CD4-positive, alpha-beta T cell treated with Interferon gamma for 1 hour (primary cell): Measurements from ENCODE around the gene FN1.
"Not testable (repeated sequence)": the region's sequence is repeated elsewhere in the genome, so short reads cannot be mapped to it uniquely, and the experiment has no call there.

Source experiments
- DNase-seq: peaks from one replicate; pipeline ENCODE4 v3.0.0-alpha.2; 2020

The FN1 gene

DNA sequence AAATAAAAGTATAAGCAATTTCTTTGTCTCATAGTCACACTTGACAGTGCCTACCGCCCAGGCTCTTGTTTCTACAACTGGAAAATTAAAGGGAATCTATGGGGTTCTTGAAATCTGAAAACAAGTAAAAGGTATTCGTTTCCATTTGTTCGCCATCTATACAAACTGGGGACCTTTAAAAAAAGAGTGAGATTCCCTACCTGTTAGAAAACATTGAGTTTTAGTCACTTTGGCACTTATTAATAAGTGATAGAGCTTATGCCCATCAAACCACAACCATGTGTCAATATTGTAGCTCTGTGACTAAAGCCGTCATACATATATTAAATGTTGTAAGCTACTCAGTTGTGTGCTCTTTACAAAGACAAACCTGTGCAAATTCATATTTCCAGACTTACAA lies 13.2 kb downstream of the FN1 start:
- DNase-seq, result no peak

DNA sequence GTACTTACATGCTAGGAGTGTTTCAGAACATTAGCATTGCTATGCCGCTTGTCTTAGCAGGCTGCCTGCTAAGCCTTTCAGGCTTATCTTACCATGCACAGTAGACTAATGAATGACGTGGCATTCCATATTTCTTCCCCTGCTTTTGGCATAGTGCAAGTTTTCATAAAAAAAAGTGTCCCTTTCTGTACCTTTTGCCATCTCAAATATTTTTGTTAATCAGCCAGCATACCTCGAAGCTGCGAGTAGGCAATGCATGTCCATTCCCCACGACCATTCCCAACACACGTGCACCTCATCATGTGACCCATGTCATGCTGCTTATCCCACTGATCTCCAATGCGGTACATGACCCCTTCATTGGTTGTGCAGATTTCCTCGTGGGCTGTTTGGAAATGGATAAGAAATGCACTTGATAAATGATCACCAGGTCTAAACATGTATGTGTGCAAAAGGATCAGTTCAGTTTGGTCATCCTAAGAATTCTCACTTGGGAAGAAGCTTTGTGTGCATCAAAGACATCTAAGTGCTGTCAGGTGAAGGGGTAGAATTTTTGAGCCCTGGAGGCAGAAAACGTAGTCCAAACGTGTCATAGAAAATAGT lies 13.9 kb downstream of the FN1 start:
- no peak for DNase-seq

DNA sequence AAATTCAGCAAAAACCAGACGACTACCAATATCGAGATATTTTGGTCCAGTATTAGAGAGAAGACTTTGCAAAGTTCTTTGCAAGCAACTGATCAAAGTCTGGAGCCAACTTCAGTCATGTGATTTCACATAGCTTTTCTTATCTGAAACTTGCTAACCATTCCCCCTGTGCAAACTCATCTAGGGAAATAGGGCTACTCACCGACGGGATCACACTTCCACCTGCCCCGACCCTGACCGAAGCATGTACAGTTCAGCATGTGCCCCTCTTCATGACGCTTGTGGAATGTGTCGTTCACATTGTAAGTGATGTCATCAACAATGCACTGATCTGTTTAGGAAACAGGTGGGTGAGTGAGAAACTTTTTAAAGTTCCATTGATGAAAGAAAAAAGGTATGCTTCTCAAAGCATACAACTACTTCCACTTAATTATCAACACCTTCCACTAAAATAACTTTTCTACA lies 15.4 kb downstream of the FN1 start:
- DNase-seq, result no peak

DNA sequence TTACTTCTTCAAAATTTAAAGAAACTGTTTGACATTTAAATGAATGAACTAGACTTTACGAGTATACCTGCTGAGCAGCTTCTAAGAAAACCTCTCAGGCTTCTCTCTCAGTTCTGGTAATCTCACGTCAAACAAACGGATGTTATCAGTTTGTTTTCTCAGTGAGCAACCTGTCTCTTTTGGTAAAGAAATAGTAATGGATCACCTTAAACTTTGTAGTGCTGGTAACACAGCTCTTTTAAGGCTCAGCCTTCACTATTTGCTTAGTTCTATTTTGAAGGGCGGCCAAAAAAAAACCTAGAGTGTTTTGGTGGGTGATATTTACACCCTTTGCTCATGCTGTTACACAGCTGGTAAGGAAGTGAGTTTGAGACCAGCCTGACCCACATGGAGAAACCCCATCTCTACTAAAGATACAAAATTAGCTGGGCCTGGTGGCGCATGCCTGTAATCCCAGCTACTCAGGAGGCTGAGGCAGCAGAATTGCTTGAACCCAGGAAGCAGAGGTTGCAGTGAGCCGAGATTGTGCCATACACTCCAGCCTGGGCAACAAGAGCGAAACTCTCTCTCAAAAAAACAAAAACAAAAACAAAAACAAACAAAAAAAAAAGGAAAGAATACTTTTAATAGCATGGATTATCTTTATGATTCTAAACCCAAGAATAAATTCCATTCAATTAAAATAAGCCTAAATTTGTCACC lies 15.9 kb downstream of the FN1 start:
- DNase-seq, result no peak

DNA sequence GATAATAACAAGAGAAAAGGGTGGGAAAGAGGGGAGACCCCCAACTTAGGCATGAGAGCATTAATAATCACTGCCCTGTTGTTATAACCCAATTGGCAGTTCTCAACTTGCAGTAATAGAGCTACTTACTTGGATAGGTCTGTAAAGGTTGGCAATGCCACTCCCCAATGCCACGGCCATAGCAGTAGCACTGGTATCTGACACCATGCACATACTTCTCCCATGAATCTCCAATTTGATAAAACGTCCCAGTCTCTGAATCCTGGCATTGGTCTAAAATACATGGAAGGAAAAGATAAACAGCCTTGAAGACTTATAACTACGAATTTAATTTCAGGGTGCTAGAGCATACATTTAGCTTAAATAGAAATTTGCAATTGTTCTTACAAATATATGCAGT lies 16.8 kb downstream of the FN1 start:
- no peak for DNase-seq

DNA sequence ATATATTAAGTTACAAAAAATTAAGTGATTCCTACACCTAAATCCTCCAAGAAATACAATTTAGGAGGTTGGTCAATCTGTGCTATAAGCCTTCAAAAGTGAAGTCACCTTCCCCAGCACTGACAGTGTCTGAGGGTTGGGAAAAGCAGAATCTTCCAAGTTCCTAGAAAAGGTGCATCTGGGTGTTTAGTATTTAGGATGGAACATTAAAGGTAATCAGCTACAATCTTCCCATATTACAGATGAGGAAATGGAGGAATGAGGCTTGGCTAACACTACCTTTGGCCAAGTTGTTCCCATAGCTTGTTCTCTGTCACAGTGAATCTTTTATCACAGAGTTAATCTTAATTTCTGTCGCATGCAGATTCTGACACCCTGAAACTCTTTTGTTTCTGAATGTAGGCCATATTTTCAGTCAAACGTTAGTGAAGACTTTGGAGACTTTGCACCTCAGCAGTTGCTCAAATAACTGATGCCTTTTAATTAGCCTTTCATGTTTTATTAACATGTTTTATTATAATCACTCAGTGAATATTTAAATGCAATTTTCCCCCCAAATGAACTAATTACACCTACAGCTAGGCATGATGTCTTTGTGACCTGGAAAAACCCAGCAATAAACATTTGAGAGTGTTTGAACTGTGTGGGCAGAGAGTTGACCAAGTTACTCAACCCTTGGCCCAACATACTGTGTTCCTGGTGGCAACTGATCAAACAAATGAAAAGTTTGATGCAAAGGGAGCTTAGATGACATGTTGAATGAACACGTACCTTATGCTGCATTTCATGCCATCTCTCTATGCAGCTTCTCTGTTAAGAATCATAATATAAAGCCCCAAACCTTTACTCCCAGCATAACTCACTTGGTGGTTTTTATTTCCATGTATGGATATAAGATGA lies 17.6 kb downstream of the FN1 start:
- no peak for DNase-seq

DNA sequence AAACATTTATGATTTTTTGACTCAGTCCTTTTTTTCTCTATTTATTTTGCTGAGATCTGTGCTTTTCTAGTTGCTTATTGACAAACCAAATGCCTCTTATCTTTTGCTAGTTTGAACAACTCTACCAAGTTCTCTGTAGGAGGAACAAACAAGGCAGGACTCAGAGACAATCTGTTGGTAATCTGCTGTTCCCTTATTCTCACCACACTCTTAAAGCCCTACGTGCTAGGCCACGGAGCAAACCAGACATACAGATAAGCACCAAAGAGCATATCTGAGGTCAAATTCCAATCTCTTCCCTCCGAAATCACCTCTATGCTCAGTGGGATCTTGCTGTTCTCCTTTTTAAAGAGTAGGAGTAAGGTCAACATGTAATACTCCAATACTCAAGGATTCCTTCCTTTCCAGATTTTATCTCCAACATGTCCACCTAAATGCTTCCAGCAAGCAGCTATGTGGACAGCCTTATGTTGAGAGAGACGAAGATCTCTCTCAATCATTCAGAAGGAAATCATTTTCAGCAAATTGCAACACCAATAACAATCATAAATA lies 18.4 kb downstream of the FN1 start:
- no peak for DNase-seq

DNA sequence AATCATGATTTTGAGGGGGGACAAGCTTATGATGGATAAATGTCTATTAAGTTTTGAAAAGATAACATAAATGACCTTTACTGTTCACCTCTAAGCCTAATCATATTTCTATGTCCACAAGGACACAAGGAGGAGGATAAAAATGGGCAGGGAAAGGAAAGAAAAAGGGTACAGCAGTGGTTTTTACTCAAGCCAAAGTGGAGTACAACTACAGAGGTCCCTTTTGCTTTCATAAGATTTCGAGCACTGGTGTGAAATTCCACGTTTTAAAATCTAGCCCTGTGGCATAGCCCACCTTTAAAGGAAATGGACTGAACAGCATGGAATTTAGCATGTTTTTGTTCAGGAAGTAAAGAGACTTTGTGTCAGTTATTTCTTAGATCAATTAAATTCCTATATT lies 19.2 kb downstream of the FN1 start:
- no peak for DNase-seq

DNA sequence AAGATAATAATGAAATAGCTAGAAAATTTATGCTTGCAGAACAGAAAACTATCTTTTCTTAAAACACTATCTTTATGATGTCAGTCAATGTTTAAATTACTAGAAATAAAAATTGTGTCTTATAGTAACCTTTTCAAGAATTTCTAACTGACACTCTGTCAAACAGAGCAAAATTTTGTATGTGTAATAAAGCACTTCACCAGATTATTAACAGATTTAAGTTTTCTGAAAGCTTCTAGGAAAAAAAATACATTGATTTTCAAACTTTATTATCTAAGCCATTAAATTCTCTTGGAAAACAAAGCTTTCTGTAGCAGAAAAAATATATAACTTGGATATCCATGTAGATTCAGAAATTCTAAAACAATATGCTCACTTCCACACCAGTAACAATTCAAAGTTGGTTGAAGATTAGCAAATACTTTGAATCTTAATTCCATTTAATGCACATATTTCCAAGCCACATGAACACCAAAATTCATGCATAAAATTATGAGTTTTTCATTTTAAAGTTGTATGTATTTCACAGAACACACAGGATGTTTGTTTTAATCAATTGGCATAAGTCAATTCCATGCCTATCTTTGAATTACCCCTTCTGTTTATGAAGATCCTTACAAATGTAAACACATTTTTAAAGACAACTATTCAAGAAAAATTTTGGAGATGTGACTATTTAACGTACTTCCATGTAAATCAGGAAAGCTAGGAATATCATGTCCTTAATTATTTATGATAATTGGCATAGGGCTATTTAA lies 19.9 kb downstream of the FN1 start:
- no peak for DNase-seq

DNA sequence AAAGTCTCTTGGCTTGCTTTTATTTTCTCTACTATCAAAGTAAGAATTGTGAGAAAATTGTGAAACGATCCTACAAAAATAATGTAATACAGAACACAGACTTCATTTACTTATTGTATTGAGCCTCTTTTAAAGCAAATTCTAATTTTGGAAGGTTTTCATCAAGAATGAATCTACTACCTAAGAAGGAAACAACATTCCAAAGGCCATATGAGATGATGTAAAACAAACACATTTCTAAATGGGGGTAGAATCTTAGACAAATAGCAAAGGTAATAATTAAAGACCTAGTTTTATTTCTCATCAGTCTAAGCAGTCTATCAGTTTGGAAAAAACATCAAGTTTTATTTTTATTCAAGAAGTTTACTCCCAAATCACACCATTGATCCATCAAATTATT lies 20.6 kb downstream of the FN1 start:
- DNase-seq, result no peak

DNA sequence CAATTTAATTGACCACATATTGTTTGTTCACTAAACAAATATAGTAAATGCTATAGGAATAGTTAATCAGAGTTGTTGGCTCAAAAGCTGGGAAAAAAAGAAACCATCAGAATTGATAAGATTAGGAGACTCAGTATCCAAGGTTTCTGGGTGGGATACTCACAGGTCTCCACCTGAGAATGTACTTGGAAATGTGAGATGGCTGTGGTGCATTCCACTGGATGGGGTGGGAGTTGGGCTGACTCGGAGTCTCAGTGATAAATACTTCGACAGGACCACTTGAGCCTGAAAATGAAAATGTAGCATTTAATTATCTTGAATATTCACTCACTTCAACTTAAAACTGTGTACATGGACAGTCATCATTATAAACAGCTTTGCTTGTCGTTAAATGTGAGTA lies 21.2 kb downstream of the FN1 start:
- no peak for DNase-seq

DNA sequence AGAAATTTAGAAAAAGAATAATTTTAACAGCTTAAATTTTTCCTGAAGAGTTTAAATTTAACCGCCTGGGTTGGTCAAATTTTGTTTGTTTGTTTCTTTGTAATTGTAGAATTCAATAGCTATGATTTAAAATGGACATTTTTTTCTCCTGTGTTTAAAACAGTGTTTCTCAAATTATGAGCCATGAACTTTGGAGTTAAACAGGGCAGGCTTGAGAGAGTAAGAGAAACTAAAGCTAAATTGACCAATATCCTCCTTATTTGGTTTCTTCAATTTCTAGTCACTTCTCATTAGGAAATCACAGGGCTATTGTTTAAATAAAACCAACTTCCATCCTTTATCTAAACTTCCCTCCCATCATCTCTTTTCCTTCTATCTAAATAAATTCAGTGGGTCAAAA lies 21.9 kb downstream of the FN1 start:
- no peak for DNase-seq

DNA sequence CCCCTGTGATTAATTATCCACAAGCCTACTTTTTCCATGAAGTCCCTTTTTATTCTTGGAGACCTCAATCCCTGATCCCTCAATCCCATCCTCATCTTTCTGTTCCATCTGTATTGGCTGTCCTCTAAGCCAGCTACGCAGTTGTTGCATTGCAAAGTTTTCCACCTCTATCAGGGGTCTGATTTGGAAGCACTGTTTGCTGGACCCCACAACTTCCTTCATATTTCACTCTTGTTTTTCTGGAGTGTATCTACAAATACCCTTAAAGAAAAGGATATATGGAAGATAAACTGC lies 22.4 kb downstream of the FN1 start:
- DNase-seq, result no peak

DNA sequence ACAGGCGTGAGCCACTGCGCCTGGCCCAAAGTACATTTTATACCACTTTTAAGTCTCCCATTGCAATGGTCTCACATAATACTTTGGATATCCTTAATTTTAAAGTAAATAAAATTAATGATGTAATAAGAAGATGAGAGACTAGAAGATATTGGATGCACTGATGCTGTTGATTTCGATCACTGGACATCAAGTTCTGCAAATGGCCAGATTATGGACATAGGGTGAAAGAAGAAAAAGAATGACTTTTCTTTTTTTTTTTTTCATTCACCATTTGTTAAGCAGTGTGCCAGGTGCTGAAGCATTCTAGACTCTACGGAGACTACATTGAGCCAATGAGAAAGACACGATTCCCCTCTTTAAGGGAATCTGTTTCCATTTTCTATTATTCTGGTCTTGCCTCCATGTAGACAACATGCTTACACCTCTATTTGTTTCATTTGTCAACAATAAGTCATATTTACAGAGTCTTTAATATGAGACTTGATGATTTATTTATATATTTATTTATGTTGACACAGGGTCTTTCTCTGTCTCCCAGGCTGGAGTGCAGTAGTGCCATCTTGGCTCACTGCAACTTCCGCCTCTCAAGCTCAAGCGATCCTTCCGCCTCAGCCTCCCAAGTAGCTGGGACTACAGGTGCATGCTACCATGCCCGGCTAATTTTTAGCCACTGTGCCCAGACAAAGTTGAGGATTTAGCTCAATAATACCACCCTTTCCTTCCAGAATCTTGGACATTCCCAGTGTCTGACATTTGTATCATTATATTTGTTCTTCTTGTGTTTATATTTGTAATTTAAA lies 23.7 kb downstream of the FN1 start:
- no peak for DNase-seq

DNA sequence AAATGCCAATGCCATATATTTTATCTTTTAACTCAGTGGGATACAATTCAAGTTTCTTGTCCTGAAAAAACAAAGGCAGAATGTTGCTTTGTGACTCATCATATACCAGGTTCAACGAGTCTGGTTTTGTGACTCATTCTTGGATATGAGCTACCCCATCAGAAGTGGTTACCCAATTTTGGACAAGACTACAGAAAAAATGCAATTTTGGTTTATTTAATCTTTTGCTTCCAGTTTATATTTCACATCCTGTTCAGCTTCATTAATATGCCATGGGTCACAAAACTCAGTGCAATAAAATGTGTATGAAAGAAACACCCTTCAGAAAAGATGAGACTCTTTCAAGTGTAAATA lies 25.0 kb downstream of the FN1 start:
- DNase-seq, result no peak

DNA sequence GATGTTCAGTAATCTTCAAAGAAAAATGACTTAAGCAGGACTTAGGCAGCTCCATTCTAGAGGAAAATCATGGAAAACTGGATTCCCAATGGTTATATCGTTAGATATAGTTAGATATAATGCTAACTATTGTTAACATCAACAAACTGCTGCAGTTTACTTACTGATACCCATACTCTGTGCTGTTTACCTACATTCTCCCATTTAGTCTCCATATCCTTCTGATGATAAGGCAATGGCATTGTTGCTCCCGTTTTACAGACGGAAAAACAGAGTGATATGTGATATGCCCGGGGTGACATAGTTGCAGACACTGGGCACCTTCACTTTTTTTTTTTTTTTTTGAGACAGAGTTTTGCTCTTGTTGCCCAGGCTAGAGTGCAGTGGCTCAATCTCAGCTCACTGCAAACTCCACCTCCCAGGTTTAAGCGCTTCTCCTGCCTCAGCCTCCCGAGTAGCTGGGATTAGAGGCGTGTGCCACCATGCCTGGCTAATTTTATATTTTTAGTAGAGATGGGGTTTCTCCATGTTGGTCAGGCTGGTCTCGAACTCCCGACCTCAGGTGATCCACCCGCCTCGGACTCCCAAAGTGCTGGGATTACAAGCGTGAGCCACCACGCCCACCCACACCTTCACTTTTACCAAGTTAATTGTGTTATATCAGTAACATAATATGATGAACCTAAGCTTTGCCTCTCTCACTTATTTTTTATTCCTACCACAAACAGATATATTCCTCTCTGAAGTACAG lies 25.5 kb downstream of the FN1 start:
- not testable (repeated sequence) for DNase-seq

DNA sequence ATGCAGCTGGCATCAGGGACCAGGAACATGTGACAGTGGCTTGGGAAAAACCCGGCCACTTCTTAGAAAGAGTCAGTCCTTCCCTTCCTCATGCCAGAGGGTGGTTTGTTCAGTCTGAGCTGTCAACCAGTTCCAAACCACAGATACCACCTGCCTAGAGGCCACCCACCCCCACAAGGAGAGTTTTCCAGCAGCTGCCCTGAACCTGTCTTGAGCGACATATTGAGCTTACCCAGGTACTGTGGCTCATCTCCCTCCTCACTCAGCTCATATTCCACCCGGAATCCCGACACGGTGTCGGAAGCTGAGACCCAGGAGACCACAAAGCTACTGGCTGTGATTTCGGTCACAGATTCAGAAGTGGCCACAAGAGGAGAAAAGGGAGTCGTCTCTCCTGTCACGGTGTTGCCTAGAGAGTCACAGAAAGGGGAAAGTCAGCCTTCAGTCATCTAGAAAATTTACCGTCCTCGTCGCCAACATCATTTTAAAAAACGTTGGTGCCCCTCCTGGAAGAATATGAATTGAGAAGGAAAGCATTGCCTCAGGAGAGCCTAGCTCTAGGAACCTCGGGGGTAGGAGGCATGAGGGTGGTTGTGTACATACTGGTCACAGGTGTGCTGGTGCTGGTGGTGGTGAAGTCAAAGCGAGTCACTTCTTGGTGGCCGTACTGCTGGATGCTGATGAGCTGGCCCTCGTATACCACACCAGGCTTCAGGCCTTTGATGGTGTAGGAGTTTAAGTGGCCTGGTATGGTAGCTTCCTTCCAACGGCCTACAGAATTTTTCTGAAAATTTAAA lies 26.3 kb downstream of the FN1 start:
- DNase-seq, result no peak

DNA sequence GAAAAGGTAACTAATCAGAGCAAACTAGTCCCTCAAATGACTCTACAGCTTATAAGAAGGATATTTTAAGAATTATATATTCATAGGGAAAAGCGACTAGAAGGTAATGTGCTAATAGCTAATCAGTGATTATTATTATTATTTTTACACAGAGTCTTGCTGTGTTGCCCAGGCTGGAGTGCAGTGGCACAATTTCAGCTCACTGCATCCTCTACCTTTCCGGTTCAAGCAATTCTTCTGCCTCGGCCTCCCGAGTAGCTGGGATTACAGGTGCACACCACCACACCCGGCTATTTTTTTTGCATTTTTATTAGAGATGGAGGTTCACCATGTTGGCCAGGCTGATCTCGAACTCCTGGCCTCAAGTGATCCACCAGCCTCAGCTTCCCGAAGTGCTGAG lies 27.4 kb downstream of the FN1 start:
- DNase-seq, result not testable (repeated sequence)

DNA sequence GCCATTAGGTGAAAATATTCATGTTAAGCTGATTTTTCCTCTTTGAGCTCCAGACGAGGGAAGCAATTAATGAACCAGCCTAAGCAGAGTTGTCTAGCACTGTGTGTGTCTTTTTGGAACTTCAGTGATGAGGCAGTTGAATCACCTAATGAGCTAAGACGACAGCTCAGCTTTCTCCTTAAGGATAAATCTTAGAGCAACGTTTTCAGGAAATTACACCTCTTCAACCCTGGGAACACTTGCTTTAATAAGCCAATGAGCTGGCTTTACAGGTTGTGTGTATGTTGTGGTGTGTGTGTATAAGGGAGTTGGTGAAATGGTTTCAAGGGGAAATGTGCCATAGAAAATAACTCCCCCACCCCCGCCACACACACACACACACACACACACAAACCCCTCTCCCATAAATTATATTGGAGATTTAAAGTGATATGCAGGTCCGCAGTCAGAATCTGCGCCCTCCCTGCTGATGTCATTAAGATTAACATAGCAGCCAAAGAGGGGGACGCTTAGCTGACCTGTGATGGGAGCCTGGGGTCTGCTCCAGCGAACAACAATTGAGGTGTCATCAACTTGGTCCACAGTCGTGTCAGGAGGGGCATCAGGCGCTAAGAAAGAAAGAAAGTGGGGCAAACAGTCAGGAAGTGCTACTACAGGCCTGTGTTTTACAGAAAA lies 28.1 kb downstream of the FN1 start:
- DNase-seq, result no peak

DNA sequence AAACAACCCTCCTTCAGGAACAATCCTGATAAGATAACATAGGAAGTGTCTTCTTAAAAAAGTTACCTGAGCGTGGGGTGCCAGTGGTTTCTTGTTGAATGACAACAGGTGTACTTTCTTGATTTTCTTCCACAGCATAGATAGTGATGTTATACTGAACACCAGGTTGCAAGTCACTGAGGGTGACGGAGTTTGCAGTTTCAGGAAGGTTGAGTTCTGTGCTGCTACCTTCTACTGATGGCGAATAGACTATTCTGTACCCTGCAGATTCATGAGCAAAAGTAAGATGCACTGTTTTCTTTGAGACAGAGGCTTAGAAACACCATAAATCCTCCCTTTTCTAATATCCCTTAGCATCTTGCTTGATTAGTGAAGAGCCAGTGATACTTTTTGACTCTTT lies 28.8 kb downstream of the FN1 start:
- no peak for DNase-seq
